MM.1S (cell line): ENCODE data around the gene CALCR.

Experiments
- DNase-seq: peaks from one replicate; pipeline ENCODE4 v3.0.0-alpha.2; 2015
- H2AFZ ChIP-seq: fragments of 300-600 bp; sonication (generic); 2 replicates; pipeline ENCODE4 v1.6.0; 2016; ENCODE audit warnings: antibody characterized with exemption, low read length
- H3F3A ChIP-seq: fragments of 300-600 bp; sonication (generic); 2 replicates; pipeline ENCODE4 v1.6.1; 2016; ENCODE audit warnings: mild to moderate bottlenecking, antibody characterized with exemption, low read length, moderate library complexity, mixed read lengths; ENCODE audit not compliant: insufficient read depth
- H3K27ac ChIP-seq: fragments of 300-600 bp; sonication (generic); 2 replicates; pipeline ENCODE4 v1.5.1; 2016; ENCODE audit warnings: mild to moderate bottlenecking, low read length
- H3K27me3 ChIP-seq: fragments of 300-600 bp; sonication (generic); replicated peaks from 2 replicates; pipeline ENCODE4 v1.6.0; 2016; ENCODE audit warnings: low read length; ENCODE audit not compliant: insufficient read depth
- H3K36me3 ChIP-seq: fragments of 300-600 bp; sonication (generic); replicated peaks from 2 replicates; pipeline ENCODE4 v1.6.1; 2016; ENCODE audit warnings: mild to moderate bottlenecking, low read length, mixed read lengths; ENCODE audit not compliant: insufficient read depth
- H3K4me1 ChIP-seq: fragments of 300-600 bp; sonication (generic); 2 replicates; pipeline ENCODE4 v1.6.1; 2016; ENCODE audit warnings: low read length, mixed read lengths
- H3K4me2 ChIP-seq: fragments of 300-600 bp; sonication (generic); 2 replicates; pipeline ENCODE4 v1.6.0; 2016; ENCODE audit warnings: low read depth, low read length
- H3K4me3 ChIP-seq: fragments of 300-600 bp; sonication (generic); 2 replicates; pipeline ENCODE4 v1.5.1; 2016; ENCODE audit warnings: low read length, mixed read lengths
- H3K79me2 ChIP-seq: fragments of 300-600 bp; sonication (generic); 2 replicates; pipeline ENCODE4 v1.6.1; 2016; ENCODE audit warnings: mixed run types, low read length, mixed read lengths
- H3K9ac ChIP-seq: fragments of 300-600 bp; sonication (generic); 2 replicates; pipeline ENCODE4 v1.6.1; 2016; ENCODE audit warnings: low read length, mixed read lengths
- H3K9me2 ChIP-seq: fragments of 300-600 bp; sonication (generic); replicated peaks from 2 replicates; pipeline ENCODE4 v1.6.1; 2016; ENCODE audit warnings: mild to moderate bottlenecking, low read length, mixed read lengths; ENCODE audit not compliant: insufficient read depth
- H3K9me3 ChIP-seq: fragments of 300-600 bp; sonication (generic); replicated peaks from 2 replicates; pipeline ENCODE4 v1.6.1; 2016; ENCODE audit warnings: mild to moderate bottlenecking, low read length, mixed read lengths; ENCODE audit not compliant: insufficient read depth
- H4K20me1 ChIP-seq: fragments of 300-600 bp; sonication (generic); 2 replicates; pipeline ENCODE4 v1.6.1; 2016; ENCODE audit warnings: mild to moderate bottlenecking, low read length, moderate library complexity, mixed read lengths; ENCODE audit not compliant: insufficient read depth
- CTCF ChIP-seq: fragments of 300-600 bp; sonication (generic); IDR thresholded peaks from 2 replicates; pipeline ENCODE4 v1.5.1; 2016; ENCODE audit warnings: antibody characterized with exemption, low read length, mixed read lengths
- EZH2 ChIP-seq: fragments of 300-600 bp; sonication (generic); optimal IDR thresholded peaks from 2 replicates; pipeline ENCODE3; 2017; ENCODE audit warnings: low read depth, mild to moderate bottlenecking, antibody characterized with exemption, low read length, mixed read lengths
- EZH2phosphoT487 ChIP-seq: fragments of 300-600 bp; sonication (generic); IDR thresholded peaks from 2 replicates; pipeline ENCODE4 v1.6.1; 2018; ENCODE audit warnings: antibody characterized with exemption, low read length

CALCR gene

DNA sequence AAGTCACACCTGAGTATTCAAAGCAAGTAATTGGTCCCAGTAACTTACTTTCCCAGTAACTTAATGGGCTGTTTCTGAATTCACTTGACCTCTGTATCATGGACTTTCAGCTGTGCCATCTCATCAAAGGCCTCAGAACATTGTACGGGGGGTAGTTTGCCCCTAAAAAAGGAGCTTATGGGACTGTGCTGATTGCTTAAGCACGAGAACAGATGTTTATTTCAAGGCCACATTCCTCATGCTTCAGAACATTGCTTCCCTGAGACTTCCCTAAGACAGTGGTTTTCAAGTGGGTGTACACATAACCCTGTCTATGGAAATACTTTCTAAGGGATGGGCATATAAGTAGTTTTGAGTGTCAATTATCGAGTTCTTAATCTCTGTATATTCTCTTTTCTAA, 26.8 kb downstream of the CALCR start:
- Histone ChIP-seq H3K79me2 (no peaks in the 10 kb centered on the region), H3K9me2 (no peaks in the 10 kb centered on the region), H4K20me1 (no peaks in the 10 kb centered on the region), H3K4me1 (no peaks in the 10 kb centered on the region), H3K9me3 (no peaks in the 10 kb centered on the region), H3K27ac (no peak overlapping the region), H3K4me3 (no peak overlapping the region), H3K36me3 (no peaks in the 10 kb centered on the region), H3K27me3 (no peaks in the 10 kb centered on the region), H3K4me2 (no peak overlapping the region), H2AFZ (no peak overlapping the region), H3K9ac (no peak overlapping the region), H3F3A (no peaks in the 10 kb centered on the region)
- DNase-seq = no peak
- TF ChIP-seq CTCF (no peak), EZH2 (no peak), EZH2phosphoT487 (no peak)

- Histone ChIP-seq H3K27ac (no peak overlapping the region), H3K27me3 (no peaks in the 10 kb centered on the region), H3K79me2 (no peaks in the 10 kb centered on the region), H3K9me3 (no peaks in the 10 kb centered on the region), H3K4me1 (no peaks in the 10 kb centered on the region), H3K9ac (no peak overlapping the region), H4K20me1 (no peaks in the 10 kb centered on the region), H3K4me3 (no peak overlapping the region), H2AFZ (no peak overlapping the region), H3K4me2 (no peak overlapping the region), H3K36me3 (no peaks in the 10 kb centered on the region), H3K9me2 (no peaks in the 10 kb centered on the region), H3F3A (no peaks in the 10 kb centered on the region)
- DNase-seq = no peak
- no peak for TF ChIP-seq CTCF
- no peak for TF ChIP-seq EZH2
- no peak for TF ChIP-seq EZH2phosphoT487
Observed at GRCh38 chr7:93544691-93545090, 29.8 kb downstream of the CALCR start.

- peaks cover 15% of the 10 kb centered on the region for H3K4me1 ChIP-seq
- peaks cover 9% of the 10 kb centered on the region; the same call in 1 of the 2 replicates for H3F3A ChIP-seq
- no peaks in the 10 kb centered on the region for H3K79me2 ChIP-seq
- H3K27me3 ChIP-seq = no peaks in the 10 kb centered on the region
- H3K9ac ChIP-seq = no peak overlapping the region
- H3K4me2 ChIP-seq = no peak overlapping the region
- no peak overlapping the region for H3K27ac ChIP-seq
- H3K9me2 ChIP-seq = no peaks in the 10 kb centered on the region
- no peak overlapping the region for H3K4me3 ChIP-seq
- TF ChIP-seq EZH2phosphoT487 = no peak
- no peak for TF ChIP-seq EZH2
- TF ChIP-seq CTCF = no peak
- no peaks in the 10 kb centered on the region for H3K36me3 ChIP-seq
- no peak overlapping the region for H2AFZ ChIP-seq
- no peak for DNase-seq
- H3K9me3 ChIP-seq = no peaks in the 10 kb centered on the region
- H4K20me1 ChIP-seq = no peaks in the 10 kb centered on the region
Observed at GRCh38 chr7:93538061-93538460, 36.5 kb downstream of the CALCR start.
